Measurements from ENCODE around the gene PKP3. TPM values are rescaled to one million over a fixed set of nuclear protein-coding genes. Genes with fewer than 3 reads are reported as not detected.

PKP3 gene
- total and polyA plus RNA-seq, 2 donors (not counting 1 experiment from before 2014, with no cell fraction given): 0.78 TPM; not detected in 1

- peaks cover 5% of the 10 kb centered on the region for H4K20me1 ChIP-seq (ENCODE audit: control insufficient read depth, insufficient read depth, low read length, poor library complexity, severe bottlenecking)
- no peak overlapping the region for H3K27ac Mint-ChIP-seq
- no peaks in the 10 kb centered on the region for H3K27me3 ChIP-seq (replicated peaks in 1 of 4; ENCODE audit: control extremely low read depth in 1 of 4, control insufficient read depth in 3 of 4, insufficient read depth in 4 of 4, low read length in 3 of 4)
- CTCF ChIA-PET: interaction anchor here (2.2 kb wide), 1 partner anchor 35 kb away, joined by 8 read pairs; no protein-coding TSS in a partner anchor
- H3K27me3 Mint-ChIP-seq: no peaks in the 10 kb centered on the region
- DNase-seq (no peak), ATAC-seq (ENCODE audit: low read depth) (no peak)
- H3K9me3 Mint-ChIP-seq (ENCODE audit: insufficient read depth): no peaks in the 10 kb centered on the region
- POLR2A ChIA-PET: interaction anchor here (0.5 to 0.6 kb wide), 2 partner anchors 23 to 122 kb away, joined by 3 read pairs; partner anchors contain the start of gene HRAS
- H3K9me3 ChIP-seq (ENCODE audit: control extremely low read depth in 1 of 3, control insufficient read depth in 2 of 3, insufficient read depth in 1 of 3, low read length in 2 of 3): no peaks in the 10 kb centered on the region
- peaks cover 24 to 37% of the 10 kb centered on the region in 2 donors for H3K4me1 ChIP-seq (ENCODE audit: control insufficient read depth in 2 of 2, insufficient read depth in 2 of 2, low read length in 2 of 2)
- H3K36me3 ChIP-seq (replicated peaks in 1 of 2; ENCODE audit: control extremely low read depth in 1 of 2, control insufficient read depth in 1 of 2, extremely low read depth in 1 of 2, insufficient read depth in 2 of 2, low read length in 1 of 2): no peaks in the 10 kb centered on the region
- peaks cover 24% of the 10 kb centered on the region for H3K4me1 Mint-ChIP-seq
- H3K4me2 ChIP-seq (replicated peaks; ENCODE audit: low read depth, low read length, poor library complexity, severe bottlenecking): peak overlapping the region; percentile 35
- no peak overlapping the region for H3K4me3 ChIP-seq (ENCODE audit: control extremely low read depth in 1 of 5, extremely low read depth in 1 of 5, insufficient read depth in 1 of 5, low read depth in 2 of 5, low read length in 4 of 5)
- peak overlapping the region; percentile 34 for H3K4me3 Mint-ChIP-seq
- TF ChIP-seq CTCF (IDR thresholded peaks at IDR 0.05): no peak
- TF ChIP-seq EZH2 (IDR thresholded peaks at IDR 0.05; ENCODE audit: borderline replicate concordance, insufficient read depth, low read depth, low read length, poor library complexity, severe bottlenecking): no peak
- H3K79me2 ChIP-seq (ENCODE audit: control insufficient read depth, insufficient read depth, low read length): peaks cover 13% of the 10 kb centered on the region
- H3K27ac ChIP-seq (ENCODE audit: low read length in 2 of 2): no peak overlapping the region
- H3K9ac ChIP-seq (ENCODE audit: low read length): no peak overlapping the region
- intact Hi-C loops (cut with micrococcal nuclease): loop anchor here (2.0 kb wide), 1 partner anchor 35 kb away; no protein-coding TSS in a partner anchor
- no peak overlapping the region for H2AFZ ChIP-seq (ENCODE audit: insufficient read depth, low read depth, low read length, poor library complexity, severe bottlenecking)
- 44% methylated on average over 13 of the region's 14 CpGs for WGBS (ENCODE audit: insufficient coverage)
These were observed 19.4 kb downstream of the PKP3 start for GRCh38 chr11:413120-414081.
